ENCODE results near the gene LDB2. TPM values are rescaled to one million over a fixed set of nuclear protein-coding genes. Genes with fewer than 3 reads are reported as not detected.

Gene LDB2
- total RNA-seq, 2 donors from 2014 or later: 3.2 to 7.9 TPM

DNA sequence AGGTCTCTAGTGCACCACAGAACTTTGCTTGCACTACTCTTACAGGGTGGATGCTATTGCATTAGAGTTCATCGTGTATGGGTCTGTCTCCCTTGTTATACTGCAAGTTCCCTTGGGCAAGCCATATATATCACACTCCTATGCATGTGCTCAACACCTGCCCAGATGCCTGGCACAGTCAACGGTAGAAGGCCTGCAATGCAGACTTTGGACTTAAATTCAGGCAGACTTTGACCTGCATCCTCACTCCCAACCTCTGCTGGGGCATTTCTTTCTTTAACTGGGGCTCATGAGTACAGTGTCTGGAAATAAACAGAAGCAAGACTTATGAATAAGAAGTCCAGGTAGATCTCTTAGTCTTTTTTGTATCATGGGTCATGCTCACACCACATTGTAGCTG, 148.2 kb downstream of the LDB2 start:
- no peak overlapping the region for H3K4me3 ChIP-seq
- no peak overlapping the region for H3K27ac ChIP-seq
- no peak overlapping the region for H3K9ac ChIP-seq (ENCODE audit: low read depth in 2 of 2, low read length in 2 of 2)
- H3K36me3 ChIP-seq: no peaks in the 10 kb centered on the region
- intact Hi-C loops (cut with DNase I): no loop called here
- DNase-seq: no peak
- H3K27me3 ChIP-seq: no peaks in the 10 kb centered on the region
- TF ChIP-seq, protein P1, sequence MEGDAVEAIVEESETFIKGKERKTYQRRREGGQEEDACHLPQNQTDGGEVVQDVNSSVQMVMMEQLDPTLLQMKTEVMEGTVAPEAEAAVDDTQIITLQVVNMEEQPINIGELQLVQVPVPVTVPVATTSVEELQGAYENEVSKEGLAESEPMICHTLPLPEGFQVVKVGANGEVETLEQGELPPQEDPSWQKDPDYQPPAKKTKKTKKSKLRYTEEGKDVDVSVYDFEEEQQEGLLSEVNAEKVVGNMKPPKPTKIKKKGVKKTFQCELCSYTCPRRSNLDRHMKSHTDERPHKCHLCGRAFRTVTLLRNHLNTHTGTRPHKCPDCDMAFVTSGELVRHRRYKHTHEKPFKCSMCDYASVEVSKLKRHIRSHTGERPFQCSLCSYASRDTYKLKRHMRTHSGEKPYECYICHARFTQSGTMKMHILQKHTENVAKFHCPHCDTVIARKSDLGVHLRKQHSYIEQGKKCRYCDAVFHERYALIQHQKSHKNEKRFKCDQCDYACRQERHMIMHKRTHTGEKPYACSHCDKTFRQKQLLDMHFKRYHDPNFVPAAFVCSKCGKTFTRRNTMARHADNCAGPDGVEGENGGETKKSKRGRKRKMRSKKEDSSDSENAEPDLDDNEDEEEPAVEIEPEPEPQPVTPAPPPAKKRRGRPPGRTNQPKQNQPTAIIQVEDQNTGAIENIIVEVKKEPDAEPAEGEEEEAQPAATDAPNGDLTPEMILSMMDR (IDR thresholded peaks at IDR 0.05): no peak
- no peaks in the 10 kb centered on the region for H3K4me1 ChIP-seq
- no peaks in the 10 kb centered on the region for H3K9me3 ChIP-seq

DNA sequence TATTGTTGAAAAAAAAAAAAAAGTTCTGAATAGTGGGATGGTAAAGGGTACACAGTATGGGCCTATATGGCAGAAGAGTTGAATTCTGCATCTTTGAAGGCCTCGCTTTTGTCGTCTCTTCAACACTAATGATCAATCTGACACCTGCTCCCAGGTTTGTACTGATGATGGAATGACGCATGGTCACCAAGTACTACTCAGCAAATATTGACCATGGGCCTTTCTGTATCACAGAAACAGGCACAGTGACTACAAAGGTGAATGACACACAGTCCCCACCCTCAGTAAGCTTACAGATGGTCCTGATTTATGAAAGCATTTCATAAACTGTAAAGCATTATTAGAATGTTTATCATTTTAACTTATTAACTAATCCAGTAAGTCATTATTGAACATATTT, 152.6 kb downstream of the LDB2 start:
- H3K27ac ChIP-seq: no peak overlapping the region
- H3K36me3 ChIP-seq: no peaks in the 10 kb centered on the region
- intact Hi-C loops (cut with DNase I): no loop called here

DNA sequence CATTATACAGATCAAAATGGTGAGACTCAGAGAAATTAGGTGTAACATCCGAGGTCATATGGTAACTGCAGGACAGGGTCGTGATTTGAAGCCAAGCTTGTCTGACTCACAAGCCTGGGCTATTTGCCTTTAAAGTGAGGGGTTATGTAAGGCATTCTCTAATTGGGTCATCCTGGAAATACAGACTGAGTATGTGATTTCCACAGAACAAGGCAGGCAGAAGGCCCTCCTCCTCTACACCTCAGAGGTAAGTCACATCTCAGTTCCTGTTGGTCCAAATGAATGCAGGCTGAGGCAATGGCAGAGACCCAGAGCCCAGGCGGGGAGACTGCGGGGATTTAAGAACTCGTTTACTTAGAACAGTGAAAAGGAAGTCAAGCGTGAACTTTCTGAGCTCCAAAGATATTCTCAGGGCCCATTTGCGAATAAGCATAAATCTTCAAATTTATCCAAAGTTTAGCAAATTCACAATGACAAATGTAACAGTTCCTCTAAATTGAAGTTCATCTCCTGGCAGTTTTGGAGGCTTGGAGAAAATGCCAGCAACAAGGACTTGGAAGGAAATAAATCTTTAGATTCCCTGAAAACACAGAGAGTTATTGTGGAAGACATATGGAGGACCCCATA, 153.3 kb downstream of the LDB2 start:
- Histone ChIP-seq H3K36me3 (no peaks in the 10 kb centered on the region), H3K4me3 (no peak overlapping the region), H3K27me3 (no peaks in the 10 kb centered on the region), H3K27ac (no peak overlapping the region), H3K9ac (ENCODE audit: low read depth in 2 of 2, low read length in 2 of 2) (no peak overlapping the region), H3K4me1 (no peaks in the 10 kb centered on the region), H3K9me3 (no peaks in the 10 kb centered on the region)
- TF ChIP-seq, protein P1 (IDR thresholded peaks at IDR 0.05): no peak
- intact Hi-C loops (cut with DNase I): no loop called here
- DNase-seq: no peak

More for the DNA sequence above, 152.6 kb downstream of the LDB2 start:
- H3K9me3 ChIP-seq: no peaks in the 10 kb centered on the region
- H3K4me1 ChIP-seq: no peaks in the 10 kb centered on the region
- no peaks in the 10 kb centered on the region for H3K27me3 ChIP-seq
- no peak overlapping the region for H3K9ac ChIP-seq (ENCODE audit: low read depth in 2 of 2, low read length in 2 of 2)
- no peak overlapping the region for H3K4me3 ChIP-seq
- TF ChIP-seq, protein P1 (IDR thresholded peaks at IDR 0.05): no peak
- DNase-seq: no peak

DNA sequence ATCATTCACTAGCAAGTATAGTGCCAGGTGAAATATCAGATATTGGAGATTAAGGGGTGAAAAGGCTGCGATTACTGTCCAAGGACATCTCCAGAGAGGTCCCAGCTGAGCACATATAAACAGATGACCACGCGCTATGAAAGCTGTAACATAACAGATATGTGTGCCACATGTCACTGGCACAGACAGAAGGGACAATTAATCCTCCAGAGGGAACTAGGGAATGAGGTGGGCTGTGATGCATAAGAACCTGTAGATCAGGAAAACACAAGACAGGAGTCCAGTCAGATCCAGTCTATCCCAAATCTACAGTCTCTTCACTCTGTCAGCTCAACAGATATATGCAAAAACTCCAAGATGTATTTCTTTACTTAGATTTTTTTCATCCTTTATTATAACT, 157.2 kb downstream of the LDB2 start:
- TF ChIP-seq, protein P1 (IDR thresholded peaks at IDR 0.05): no peak
- no peak for DNase-seq

DNA sequence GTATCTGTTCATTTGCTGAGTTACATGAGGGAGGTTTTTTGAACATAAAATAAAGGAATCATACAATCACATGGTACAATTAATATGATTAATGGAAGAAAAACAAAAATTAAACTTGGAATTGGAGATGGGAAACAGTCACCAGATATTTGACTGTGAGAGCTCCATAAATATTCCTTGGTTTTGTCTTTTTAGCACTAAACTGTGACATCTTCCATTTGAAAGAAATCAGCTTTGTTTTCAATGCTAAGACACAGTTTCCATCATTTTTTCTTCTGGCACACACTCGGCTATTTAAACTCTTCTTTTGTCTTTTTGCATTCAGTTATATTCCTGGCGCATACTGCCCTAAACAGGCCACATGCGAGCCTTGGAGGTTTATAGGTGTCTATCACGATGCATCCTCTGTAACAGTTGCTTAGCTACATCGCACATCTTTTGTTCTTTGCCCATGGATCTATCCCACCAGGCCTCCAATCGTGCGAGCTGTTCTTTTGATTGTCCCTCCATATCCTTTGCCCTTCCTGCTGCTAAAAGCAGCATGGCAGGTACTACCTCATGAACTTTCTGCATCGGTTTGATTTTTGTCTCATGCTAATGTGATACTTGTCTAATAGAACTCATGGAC, 158.3 kb downstream of the LDB2 start:
- no peaks in the 10 kb centered on the region for H3K36me3 ChIP-seq
- no peaks in the 10 kb centered on the region for H3K27me3 ChIP-seq
- no peak overlapping the region for H3K9ac ChIP-seq (ENCODE audit: low read depth in 2 of 2, low read length in 2 of 2)
- no peaks in the 10 kb centered on the region for H3K9me3 ChIP-seq
- H3K27ac ChIP-seq: no peak overlapping the region
- TF ChIP-seq, protein P1 (IDR thresholded peaks at IDR 0.05): no peak
- H3K4me1 ChIP-seq: no peaks in the 10 kb centered on the region
- intact Hi-C loops (cut with DNase I): no loop called here
- DNase-seq: no peak
- no peak overlapping the region for H3K4me3 ChIP-seq

More for the DNA sequence above, 157.2 kb downstream of the LDB2 start:
- Histone ChIP-seq H3K27me3 (no peaks in the 10 kb centered on the region), H3K36me3 (no peaks in the 10 kb centered on the region), H3K4me3 (no peak overlapping the region), H3K9me3 (no peaks in the 10 kb centered on the region), H3K4me1 (no peaks in the 10 kb centered on the region), H3K27ac (no peak overlapping the region), H3K9ac (ENCODE audit: low read depth in 2 of 2, low read length in 2 of 2) (no peak overlapping the region)
- intact Hi-C loops (cut with DNase I): no loop called here

All from colonic mucosa (tissue), 4 donors.